Lower lobe of right lung (tissue), 2 donors: ENCODE measurements around the gene YPEL5. TPM values are rescaled to one million over a fixed set of nuclear protein-coding genes. Genes with fewer than 3 reads are reported as not detected.
"Not testable (repeated sequence)": the region's sequence is repeated elsewhere in the genome, so short reads cannot be mapped to it uniquely, and the experiment has no call there.

Source experiments
- ATAC-seq, 2 donors: fragments of 200-7000 bp; cut with Tn5 transposase; one replicate each; pipeline ENCODE4 v1.9.1; 2020 to 2022; ENCODE audit warnings: mild to moderate bottlenecking in 2 of 2, moderate library complexity in 2 of 2
- DNase-seq: peaks from one replicate; pipeline ENCODE4 v3.0.0-alpha.2; 2020
- H3K27ac ChIP-seq: fragments of 200-600 bp; one replicate; pipeline ENCODE4 v1.8.0; 2022
- H3K27me3 ChIP-seq: fragments of 200-600 bp; one replicate; pipeline ENCODE4 v1.8.0; 2022; ENCODE audit warnings: low read depth
- H3K36me3 ChIP-seq: fragments of 200-600 bp; one replicate; pipeline ENCODE4 v1.8.0; 2022; ENCODE audit warnings: mild to moderate bottlenecking
- H3K4me1 ChIP-seq: fragments of 200-600 bp; one replicate; pipeline ENCODE4 v1.8.0; 2022
- H3K4me3 ChIP-seq: fragments of 200-600 bp; one replicate; pipeline ENCODE4 v1.8.0; 2022; ENCODE audit warnings: mild to moderate bottlenecking
- H3K9me3 ChIP-seq: fragments of 200-600 bp; one replicate; pipeline ENCODE4 v1.8.0; 2022
- intact Hi-C: fragments of 100-400 bp; cut with DNase I; formaldehyde crosslinking; loops from one replicate; pipeline ENCODE4 v1.11.0; 2022
- long read RNA-seq: library from polyadenylated mRNA; unstranded; transcript quantifications from one replicate; pipeline ENCODE4 v2.0.0, GENCODE V29; 2021
- total RNA-seq: library from RNA; stranded (reverse); fragmentation: NEBNext Ultra II Directional; extraction: Animal tissue kit (Norgen Biotek cat#: 25700); gene quantifications from one replicate; pipeline ENCODE4 v1.2.1, GENCODE V29; 2021
- TF ChIP-seq, protein P1 (sequence below): fragments of 200-600 bp; IDR thresholded peaks from one replicate; pipeline ENCODE4 v1.8.0; 2022; ENCODE audit warnings: antibody characterized with exemption, mild to moderate bottlenecking
- donor health status: DM: no; HTN: yes; CAD: no; lungs with severe emphysema.

The YPEL5 gene
- 98.0 TPM for total RNA-seq
- long read RNA-seq, transcript YPEL5-201 (3 exons, 2,182 nt) = major isoform, 115 of 139 reads
- long read RNA-seq, transcript YPEL5-202 (4 exons, 2,499 nt) = minor isoform, 10 of 139 reads
- long read RNA-seq, partial matches to known transcripts = 3 of 139 reads
- long read RNA-seq, other reads (novel, unspliced or antisense) = 6 of 139 reads

- Histone ChIP-seq H3K27me3 (no peaks in the 10 kb centered on the region), H3K9me3 (no peaks in the 10 kb centered on the region), H3K27ac (peak within 1 kb of the TSS; percentile 99), H3K4me1 (peaks cover 43% of the 10 kb centered on the region), H3K36me3 (peaks cover under 1% of the 10 kb centered on the region), H3K4me3 (peak within 1 kb of the TSS; percentile 82)
- intact Hi-C loops = no loop called here
- TF ChIP-seq, protein P1, sequence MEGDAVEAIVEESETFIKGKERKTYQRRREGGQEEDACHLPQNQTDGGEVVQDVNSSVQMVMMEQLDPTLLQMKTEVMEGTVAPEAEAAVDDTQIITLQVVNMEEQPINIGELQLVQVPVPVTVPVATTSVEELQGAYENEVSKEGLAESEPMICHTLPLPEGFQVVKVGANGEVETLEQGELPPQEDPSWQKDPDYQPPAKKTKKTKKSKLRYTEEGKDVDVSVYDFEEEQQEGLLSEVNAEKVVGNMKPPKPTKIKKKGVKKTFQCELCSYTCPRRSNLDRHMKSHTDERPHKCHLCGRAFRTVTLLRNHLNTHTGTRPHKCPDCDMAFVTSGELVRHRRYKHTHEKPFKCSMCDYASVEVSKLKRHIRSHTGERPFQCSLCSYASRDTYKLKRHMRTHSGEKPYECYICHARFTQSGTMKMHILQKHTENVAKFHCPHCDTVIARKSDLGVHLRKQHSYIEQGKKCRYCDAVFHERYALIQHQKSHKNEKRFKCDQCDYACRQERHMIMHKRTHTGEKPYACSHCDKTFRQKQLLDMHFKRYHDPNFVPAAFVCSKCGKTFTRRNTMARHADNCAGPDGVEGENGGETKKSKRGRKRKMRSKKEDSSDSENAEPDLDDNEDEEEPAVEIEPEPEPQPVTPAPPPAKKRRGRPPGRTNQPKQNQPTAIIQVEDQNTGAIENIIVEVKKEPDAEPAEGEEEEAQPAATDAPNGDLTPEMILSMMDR = no peak
- DNase-seq = peak; percentile 99
- peak; percentile 97 to 98 for ATAC-seq
These were observed at the start of gene YPEL5 for GRCh38 chr2:30146337-30147195. TSS of gene YPEL5 (plus strand) at chr2:30147007. CDS start at chr2:30156652, 9,645 bp downstream.

- H3K4me1 ChIP-seq = no peaks in the 10 kb centered on the region
- no peaks in the 10 kb centered on the region for H3K27me3 ChIP-seq
- H3K4me3 ChIP-seq = no peak overlapping the region
- no peak for ATAC-seq
- no peaks in the 10 kb centered on the region for H3K36me3 ChIP-seq
- intact Hi-C loops = no loop called here
- TF ChIP-seq, protein P1 = no peak
- DNase-seq = no peak
- no peaks in the 10 kb centered on the region for H3K9me3 ChIP-seq
- H3K27ac ChIP-seq = no peak overlapping the region
These were observed 48.4 kb upstream of the YPEL5 start for GRCh38 chr2:30098266-30099005.

DNA sequence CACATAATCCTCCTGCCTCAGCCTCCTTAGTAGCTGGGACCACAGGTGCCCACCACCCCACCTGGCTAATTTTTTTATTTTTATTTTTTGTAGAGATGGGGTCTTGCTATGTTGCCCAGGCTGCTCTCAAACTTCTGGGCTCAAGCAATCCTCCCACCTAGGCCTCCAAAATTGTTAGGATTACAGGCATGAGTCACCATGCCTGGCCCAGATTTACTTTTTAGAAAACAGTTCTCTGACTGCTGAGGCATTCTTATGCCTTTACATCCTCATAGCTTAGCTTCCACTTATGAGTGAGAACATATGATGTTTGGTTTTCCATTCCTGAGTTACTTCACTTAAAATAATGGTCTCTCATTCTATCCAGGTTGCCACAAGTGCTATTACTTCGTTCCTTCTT lies 47.4 kb upstream of the YPEL5 start:
- H3K36me3 ChIP-seq, ATAC-seq, H3K27me3 ChIP-seq, H3K4me1 ChIP-seq, H3K27ac ChIP-seq, DNase-seq, intact Hi-C loops, H3K4me3 ChIP-seq, H3K9me3 ChIP-seq: not testable (repeated sequence)

GRCh38 chr2:30100691-30101090 lies 46.1 kb upstream of the YPEL5 start:
- not testable (repeated sequence) for H3K27ac ChIP-seq

DNA sequence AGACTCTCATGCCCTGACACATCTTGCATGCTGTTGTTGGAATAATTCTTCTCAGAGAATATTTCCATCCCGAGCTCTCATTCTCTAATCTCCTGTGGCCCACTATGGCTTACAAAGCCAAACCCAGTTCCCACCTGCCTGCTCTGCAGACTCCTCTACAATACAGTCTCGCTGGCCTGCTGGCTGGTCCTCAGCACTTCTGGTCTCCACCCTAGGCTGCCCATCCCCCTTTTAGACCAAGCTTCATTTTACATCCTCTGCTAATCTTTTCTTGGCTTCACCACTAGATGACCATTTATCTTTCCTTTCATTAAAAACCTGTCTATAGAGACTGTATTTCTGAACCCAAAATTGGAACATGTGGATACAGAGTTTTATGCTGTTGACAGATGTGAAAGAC lies 42.5 kb upstream of the YPEL5 start:
- Histone ChIP-seq H3K9me3 (no peaks in the 10 kb centered on the region), H3K27ac (no peak overlapping the region), H3K4me1 (no peaks in the 10 kb centered on the region), H3K36me3 (no peaks in the 10 kb centered on the region), H3K27me3 (no peaks in the 10 kb centered on the region), H3K4me3 (no peak overlapping the region)
- DNase-seq = no peak
- intact Hi-C loops = no loop called here
- no peak for ATAC-seq
- TF ChIP-seq, protein P1 = no peak

More at GRCh38 chr2:30100691-30101090, 46.1 kb upstream of the YPEL5 start:
- DNase-seq, H3K4me1 ChIP-seq, H3K9me3 ChIP-seq, ATAC-seq, H3K27me3 ChIP-seq, H3K36me3 ChIP-seq, intact Hi-C loops, H3K4me3 ChIP-seq: not testable (repeated sequence)

DNA sequence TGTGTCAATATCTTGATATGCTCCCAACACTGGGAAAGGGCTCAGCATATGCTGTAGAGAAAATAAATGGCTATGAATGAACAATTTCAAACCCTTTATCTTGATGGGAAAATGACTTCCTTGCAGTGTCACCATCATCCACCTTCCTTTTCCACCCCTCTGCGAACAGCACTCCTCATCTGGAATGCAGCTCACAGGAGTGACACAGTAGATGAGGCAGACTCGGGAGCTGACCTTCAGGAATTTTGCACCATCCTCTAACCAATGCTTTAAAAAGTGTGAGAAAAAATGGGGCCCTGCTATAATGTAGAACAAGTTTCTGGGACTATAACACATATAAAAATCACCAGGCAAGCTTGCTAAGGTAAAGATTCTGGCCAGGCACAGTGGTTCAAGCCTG lies 41.3 kb upstream of the YPEL5 start:
- no peaks in the 10 kb centered on the region for H3K4me1 ChIP-seq
- H3K27ac ChIP-seq = no peak overlapping the region
- H3K27me3 ChIP-seq = no peaks in the 10 kb centered on the region
- H3K9me3 ChIP-seq = no peaks in the 10 kb centered on the region
- H3K36me3 ChIP-seq = no peaks in the 10 kb centered on the region
- TF ChIP-seq, protein P1 = no peak
- DNase-seq = no peak
- no peak for ATAC-seq
- no peak overlapping the region for H3K4me3 ChIP-seq
- intact Hi-C loops = no loop called here
